ENCODE data around the gene LNX2.

The LNX2 gene

DNA sequence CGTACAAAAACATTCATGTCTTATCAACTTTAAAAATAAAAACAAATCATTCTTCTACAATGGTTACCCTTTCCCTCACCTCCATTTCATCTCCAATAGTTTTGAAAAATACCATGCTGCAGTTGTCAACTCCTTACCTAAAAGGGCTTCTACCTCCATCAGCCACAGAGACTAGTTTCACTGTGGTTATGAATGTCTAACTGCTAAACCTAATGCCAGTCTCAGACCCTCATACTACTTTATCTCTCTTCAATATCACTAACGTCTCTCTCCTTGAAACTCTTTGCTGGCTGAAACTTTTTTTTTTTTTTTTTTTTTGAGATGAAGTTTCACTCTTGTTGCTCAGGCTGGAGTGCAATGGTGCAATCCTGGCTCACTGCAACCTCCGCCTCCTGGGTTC is 27.1 kb downstream of the LNX2 start:
- DNase-seq: no peak
- H3K4me1 ChIP-seq (ENCODE audit: insufficient read depth, low read length): peaks cover 17% of the 10 kb centered on the region
- H3K4me3 ChIP-seq (ENCODE audit: low read depth in 1 of 2, low read length in 2 of 2): no peak overlapping the region
- H3K36me3 ChIP-seq (ENCODE audit: insufficient read depth, low read length): no peaks in the 10 kb centered on the region
- H4K20me1 ChIP-seq (ENCODE audit: insufficient read depth, low read length): peaks cover 16% of the 10 kb centered on the region
- H3K27ac ChIP-seq (ENCODE audit: low read length): no peak overlapping the region
- H2AFZ ChIP-seq (ENCODE audit: low read depth, low read length): no peak overlapping the region
- peak; percentile 47; the same call in 1 of the 3 replicates for ATAC-seq (ENCODE audit: insufficient read depth, low read depth)
- H3K27me3 ChIP-seq (ENCODE audit: insufficient read depth, low read length, poor library complexity): no peaks in the 10 kb centered on the region
- H3K79me2 ChIP-seq (ENCODE audit: insufficient read depth, low read length): peaks cover 64% of the 10 kb centered on the region
- no peak overlapping the region for H3K4me2 ChIP-seq (ENCODE audit: insufficient read depth, low read length)
- H3K9ac ChIP-seq (ENCODE audit: low read depth, low read length): no peak overlapping the region
- H3K9me3 ChIP-seq (ENCODE audit: insufficient read depth, low read length, severe bottlenecking): no peaks in the 10 kb centered on the region
- TF ChIP-seq, protein P1, sequence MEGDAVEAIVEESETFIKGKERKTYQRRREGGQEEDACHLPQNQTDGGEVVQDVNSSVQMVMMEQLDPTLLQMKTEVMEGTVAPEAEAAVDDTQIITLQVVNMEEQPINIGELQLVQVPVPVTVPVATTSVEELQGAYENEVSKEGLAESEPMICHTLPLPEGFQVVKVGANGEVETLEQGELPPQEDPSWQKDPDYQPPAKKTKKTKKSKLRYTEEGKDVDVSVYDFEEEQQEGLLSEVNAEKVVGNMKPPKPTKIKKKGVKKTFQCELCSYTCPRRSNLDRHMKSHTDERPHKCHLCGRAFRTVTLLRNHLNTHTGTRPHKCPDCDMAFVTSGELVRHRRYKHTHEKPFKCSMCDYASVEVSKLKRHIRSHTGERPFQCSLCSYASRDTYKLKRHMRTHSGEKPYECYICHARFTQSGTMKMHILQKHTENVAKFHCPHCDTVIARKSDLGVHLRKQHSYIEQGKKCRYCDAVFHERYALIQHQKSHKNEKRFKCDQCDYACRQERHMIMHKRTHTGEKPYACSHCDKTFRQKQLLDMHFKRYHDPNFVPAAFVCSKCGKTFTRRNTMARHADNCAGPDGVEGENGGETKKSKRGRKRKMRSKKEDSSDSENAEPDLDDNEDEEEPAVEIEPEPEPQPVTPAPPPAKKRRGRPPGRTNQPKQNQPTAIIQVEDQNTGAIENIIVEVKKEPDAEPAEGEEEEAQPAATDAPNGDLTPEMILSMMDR (IDR thresholded peaks at IDR 0.05; ENCODE audit: borderline replicate concordance, extremely low read depth, low read length, poor library complexity, severe bottlenecking): no peak
- no peak for TF ChIP-seq EZH2 (IDR thresholded peaks at IDR 0.05; ENCODE audit: borderline replicate concordance, low read depth, low read length, severe bottlenecking)

DNA sequence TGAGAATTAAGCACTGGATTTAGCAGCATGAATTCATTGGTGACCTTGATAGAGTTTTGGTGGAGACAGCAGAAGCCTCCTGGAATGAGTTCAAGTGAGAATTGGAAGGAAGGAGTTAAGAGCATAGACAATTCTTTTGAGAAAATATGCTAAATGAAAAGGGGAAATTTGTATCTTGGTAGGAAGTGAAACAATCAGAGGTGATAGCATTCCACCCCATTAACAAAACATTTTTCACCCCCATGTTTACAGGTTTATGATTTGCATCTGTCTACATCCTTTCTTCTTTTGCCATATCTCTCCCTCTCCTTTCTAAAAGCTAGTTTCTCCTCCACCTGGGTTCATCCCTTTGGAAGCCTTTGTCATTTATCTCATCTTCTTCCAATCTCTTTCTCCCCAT is 27.5 kb downstream of the LNX2 start:
- Histone ChIP-seq H3K4me1 (ENCODE audit: insufficient read depth, low read length) (peaks cover 17% of the 10 kb centered on the region), H3K9me3 (ENCODE audit: insufficient read depth, low read length, severe bottlenecking) (no peaks in the 10 kb centered on the region), H3K4me3 (ENCODE audit: low read depth in 1 of 2, low read length in 2 of 2) (no peak overlapping the region), H3K4me2 (ENCODE audit: insufficient read depth, low read length) (no peak overlapping the region), H3K79me2 (ENCODE audit: insufficient read depth, low read length) (peaks cover 64% of the 10 kb centered on the region), H3K27ac (ENCODE audit: low read length) (no peak overlapping the region), H3K27me3 (ENCODE audit: insufficient read depth, low read length, poor library complexity) (no peaks in the 10 kb centered on the region), H2AFZ (ENCODE audit: low read depth, low read length) (no peak overlapping the region), H4K20me1 (ENCODE audit: insufficient read depth, low read length) (peaks cover 16% of the 10 kb centered on the region), H3K9ac (ENCODE audit: low read depth, low read length) (no peak overlapping the region), H3K36me3 (ENCODE audit: insufficient read depth, low read length) (no peaks in the 10 kb centered on the region)
- TF ChIP-seq EZH2 (IDR thresholded peaks at IDR 0.05; ENCODE audit: borderline replicate concordance, low read depth, low read length, severe bottlenecking): no peak
- TF ChIP-seq, protein P1 (IDR thresholded peaks at IDR 0.05; ENCODE audit: borderline replicate concordance, extremely low read depth, low read length, poor library complexity, severe bottlenecking): no peak
- ATAC-seq (ENCODE audit: insufficient read depth, low read depth): no peak
- DNase-seq: no peak

DNA sequence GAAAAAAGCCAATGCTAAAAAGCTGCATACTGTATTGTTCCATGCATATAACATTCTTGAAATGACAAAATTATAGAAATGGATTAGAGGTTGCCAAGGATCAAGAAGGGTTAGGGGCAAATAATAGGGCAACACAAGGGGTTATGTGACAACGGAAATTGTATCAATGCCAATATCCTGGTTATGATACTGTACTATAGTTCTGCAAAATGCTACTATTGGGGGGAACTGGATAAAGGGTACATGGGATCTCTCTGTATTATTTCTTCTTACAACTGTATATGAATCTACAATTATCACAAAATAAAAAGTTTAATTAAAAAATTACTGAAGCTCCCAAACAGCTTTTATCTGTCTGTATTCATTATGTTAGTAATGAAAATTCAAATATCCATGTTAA is 31.9 kb downstream of the LNX2 start:
- H4K20me1 ChIP-seq (ENCODE audit: insufficient read depth, low read length): peaks cover 4% of the 10 kb centered on the region; the same call in 1 of the 2 replicates
- ATAC-seq (ENCODE audit: insufficient read depth, low read depth): no peak

More for the DNA sequence above, 31.9 kb downstream of the LNX2 start:
- peaks cover 55% of the 10 kb centered on the region for H3K79me2 ChIP-seq (ENCODE audit: insufficient read depth, low read length)
- H3K27ac ChIP-seq (ENCODE audit: low read length): no peak overlapping the region
- TF ChIP-seq EZH2 (IDR thresholded peaks at IDR 0.05; ENCODE audit: borderline replicate concordance, low read depth, low read length, severe bottlenecking): no peak
- TF ChIP-seq, protein P1 (IDR thresholded peaks at IDR 0.05; ENCODE audit: borderline replicate concordance, extremely low read depth, low read length, poor library complexity, severe bottlenecking): no peak
- no peak overlapping the region for H3K4me3 ChIP-seq (ENCODE audit: low read depth in 1 of 2, low read length in 2 of 2)
- no peak for DNase-seq
- H3K36me3 ChIP-seq (ENCODE audit: insufficient read depth, low read length): no peaks in the 10 kb centered on the region
- no peaks in the 10 kb centered on the region for H3K9me3 ChIP-seq (ENCODE audit: insufficient read depth, low read length, severe bottlenecking)
- no peak overlapping the region for H3K9ac ChIP-seq (ENCODE audit: low read depth, low read length)
- H3K4me2 ChIP-seq (ENCODE audit: insufficient read depth, low read length): no peak overlapping the region
- no peaks in the 10 kb centered on the region for H3K27me3 ChIP-seq (ENCODE audit: insufficient read depth, low read length, poor library complexity)
- H2AFZ ChIP-seq (ENCODE audit: low read depth, low read length): no peak overlapping the region
- H3K4me1 ChIP-seq (ENCODE audit: insufficient read depth, low read length): peaks cover 23% of the 10 kb centered on the region
